HG03571 (cell line): ENCODE results near the gene RHOH.

Experiments used
- ATAC-seq: cut with Tn5 transposase; IDR thresholded peaks from one replicate; pipeline ENCODE4 v1.9.1; 2021; ENCODE audit not compliant: unreplicated experiment

The RHOH gene

GRCh38 chr4:40232610-40233009 lies 35.8 kb downstream of the RHOH start:
- no peak for ATAC-seq

DNA sequence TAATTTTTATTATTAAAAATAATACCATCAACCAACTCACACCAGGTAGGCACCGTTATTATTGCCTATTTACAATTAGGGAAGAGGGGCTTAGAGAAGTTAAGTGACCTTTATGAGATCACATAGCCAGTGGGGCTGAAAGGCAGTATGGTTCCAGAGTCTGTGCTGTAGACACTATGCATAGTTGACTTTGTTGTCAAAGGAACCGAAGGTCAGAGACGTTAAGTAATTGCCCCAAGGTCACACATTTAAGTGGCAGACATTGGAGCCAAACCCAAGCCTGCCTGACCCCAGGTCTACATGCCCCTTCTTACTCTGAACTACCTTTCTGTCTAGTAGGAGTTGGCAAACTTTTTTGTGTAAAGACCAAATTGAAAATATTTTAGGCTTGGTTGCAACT lies 36.4 kb downstream of the RHOH start:
- ATAC-seq, result no peak

- no peak for ATAC-seq
Measured at GRCh38 chr4:40234519-40235039, 37.7 kb downstream of the RHOH start.

- no peak for ATAC-seq
Measured at GRCh38 chr4:40238008-40238699, 41.3 kb downstream of the RHOH start.

- no peak for ATAC-seq
Measured at GRCh38 chr4:40238700-40239548, 42.1 kb downstream of the RHOH start.

DNA sequence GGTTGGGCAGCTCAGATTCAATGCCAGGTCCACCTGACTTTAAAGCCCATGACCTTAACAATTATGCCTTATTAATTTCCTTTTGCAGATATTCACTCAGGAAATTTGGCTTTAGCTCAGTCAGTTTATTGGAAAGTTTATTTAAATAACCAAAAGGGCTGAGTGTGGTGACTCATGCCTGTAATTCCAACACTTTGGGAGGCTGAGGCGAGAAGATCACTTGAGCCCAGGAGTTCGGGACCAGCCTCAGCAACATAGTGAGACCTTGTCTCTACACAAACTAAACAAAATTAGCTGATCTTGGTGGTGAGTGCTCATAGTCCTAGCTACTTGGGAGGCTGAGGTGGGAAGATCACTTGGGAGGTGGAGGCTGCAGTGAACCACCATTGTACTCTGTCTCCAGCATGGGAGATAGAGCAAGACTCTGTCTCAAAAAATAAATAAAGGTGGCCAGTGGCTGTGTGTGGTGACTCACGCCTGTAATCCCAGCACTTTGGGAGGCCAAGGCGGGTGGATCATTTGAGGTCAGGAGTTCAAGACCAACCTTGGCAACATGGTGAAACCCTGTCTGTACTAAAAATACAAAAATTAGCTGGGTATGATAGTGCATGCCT lies 43.3 kb downstream of the RHOH start:
- no peak for ATAC-seq

DNA sequence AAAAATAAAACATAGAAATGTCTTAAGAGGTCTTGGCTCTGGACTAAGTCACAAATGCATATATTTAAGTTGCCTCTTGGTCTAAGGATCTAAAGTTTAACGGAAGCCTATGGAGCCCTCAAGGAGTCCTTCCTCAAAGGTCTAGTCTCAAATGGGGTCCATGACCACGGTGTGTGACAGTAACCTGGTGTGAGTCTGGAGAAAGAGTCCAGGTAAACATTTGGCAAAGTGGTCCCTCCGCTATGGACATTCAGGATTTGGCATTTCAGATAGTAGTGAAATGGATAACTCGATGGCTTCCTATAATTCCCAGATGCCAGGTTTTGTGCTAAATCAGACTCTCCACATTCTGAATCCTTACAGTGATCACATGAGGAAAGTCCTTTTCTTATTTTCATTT lies 44.2 kb downstream of the RHOH start:
- no peak for ATAC-seq

GRCh38 chr4:40241941-40242340 lies 45.1 kb downstream of the RHOH start:
- no peak for ATAC-seq

DNA sequence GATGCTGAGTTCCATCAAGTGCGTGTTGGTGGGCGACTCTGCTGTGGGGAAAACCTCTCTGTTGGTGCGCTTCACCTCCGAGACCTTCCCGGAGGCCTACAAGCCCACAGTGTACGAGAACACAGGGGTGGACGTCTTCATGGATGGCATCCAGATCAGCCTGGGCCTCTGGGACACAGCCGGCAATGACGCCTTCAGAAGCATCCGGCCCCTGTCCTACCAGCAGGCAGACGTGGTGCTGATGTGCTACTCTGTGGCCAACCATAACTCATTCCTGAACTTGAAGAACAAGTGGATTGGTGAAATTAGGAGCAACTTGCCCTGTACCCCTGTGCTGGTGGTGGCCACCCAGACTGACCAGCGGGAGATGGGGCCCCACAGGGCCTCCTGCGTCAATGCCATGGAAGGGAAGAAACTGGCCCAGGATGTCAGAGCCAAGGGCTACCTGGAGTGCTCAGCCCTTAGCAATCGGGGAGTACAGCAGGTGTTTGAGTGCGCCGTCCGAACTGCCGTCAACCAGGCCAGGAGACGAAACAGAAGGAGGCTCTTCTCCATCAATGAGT lies 46.6 kb downstream of the RHOH start:
- ATAC-seq, result no peak

- no peak for ATAC-seq
Measured at GRCh38 chr4:40244606-40245005, 47.8 kb downstream of the RHOH start.

DNA sequence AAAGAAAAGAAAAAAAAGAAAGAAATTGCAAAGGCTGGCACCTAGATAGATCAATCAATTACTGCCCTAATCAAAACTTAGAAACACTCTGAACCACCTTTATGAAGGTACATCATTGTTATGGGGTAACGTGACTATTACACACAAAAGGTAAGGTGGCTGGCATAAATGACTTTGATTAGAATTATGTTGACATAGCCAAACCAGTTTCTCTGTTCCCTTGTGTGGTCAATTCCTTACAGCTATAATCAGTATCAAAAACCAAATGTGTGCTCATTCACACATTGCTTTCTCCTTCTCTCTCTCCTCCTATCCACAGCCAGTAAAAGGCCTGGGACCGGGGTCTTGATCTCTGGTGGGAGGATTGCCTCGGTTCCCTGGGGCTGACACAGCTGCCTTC lies 48.7 kb downstream of the RHOH start:
- ATAC-seq, result no peak

DNA sequence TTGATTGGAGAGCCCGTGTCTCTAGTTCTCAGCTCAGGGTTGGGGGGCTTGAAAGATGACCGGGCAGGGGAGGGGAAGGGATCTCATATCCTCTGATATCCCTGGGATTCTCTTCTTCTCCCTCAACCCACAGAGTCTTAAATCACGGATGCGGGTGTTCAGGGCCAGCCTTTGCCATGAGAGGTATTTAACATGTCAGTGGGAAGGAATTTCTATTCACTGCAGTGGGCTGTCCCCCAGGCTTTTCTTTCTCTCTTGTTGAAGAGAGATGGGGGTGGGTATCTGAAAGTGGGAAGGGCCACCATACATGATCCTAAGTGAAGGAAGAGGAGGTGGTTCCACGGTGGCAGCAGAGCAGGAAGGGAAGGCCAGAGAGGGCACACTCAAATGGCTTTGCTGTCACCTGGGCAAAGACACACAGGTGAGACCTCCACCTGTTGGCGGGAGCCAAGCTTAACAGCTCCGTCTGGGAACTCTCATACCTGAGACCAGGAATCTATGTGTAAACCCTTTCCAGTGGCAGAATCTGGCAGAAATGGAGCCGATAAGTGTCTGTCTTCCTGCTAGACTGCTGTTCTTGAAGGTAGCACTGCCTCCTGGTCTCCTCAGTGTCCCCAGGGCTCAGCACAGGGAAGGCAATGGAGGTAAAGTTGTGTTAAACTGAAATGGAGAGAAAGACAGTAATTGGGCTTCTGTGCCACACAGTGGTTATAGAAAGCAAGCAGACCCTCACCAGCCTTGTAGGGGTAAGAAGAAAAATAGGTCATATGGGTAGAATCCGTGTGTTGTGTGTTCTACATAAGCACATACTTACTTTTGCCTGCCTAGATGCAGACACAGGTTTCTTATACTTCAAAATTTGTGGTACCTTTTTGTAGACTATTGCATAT lies 49.4 kb downstream of the RHOH start:
- ATAC-seq, result no peak

GRCh38 chr4:40246938-40247337 lies 50.1 kb downstream of the RHOH start:
- ATAC-seq, result no peak

DNA sequence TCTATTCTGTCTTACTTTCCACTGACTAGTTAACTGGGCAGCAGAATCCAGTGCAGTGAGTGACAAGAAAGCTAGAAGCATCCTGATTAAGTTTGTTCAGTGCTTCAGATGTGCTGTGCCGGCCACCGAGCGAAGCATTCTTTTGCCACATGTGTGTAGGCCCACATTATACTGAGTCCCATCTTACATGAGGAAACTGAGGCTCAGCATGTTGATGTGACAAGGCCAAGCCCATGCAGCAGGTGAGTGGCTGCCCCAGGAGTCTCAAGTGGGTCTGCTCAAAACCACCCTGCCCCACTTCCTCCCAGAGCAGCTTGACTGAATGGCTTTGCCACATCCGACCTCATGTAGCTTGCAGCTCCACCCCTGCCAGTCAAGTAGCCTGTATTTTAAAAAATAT lies 50.5 kb downstream of the RHOH start:
- ATAC-seq, result no peak

GRCh38 chr4:40251366-40251765 lies 54.5 kb downstream of the RHOH start:
- no peak for ATAC-seq

- ATAC-seq, result no peak
Measured at GRCh38 chr4:40253906-40254305, 57.1 kb downstream of the RHOH start.

GRCh38 chr4:40254608-40255392 lies 58.0 kb downstream of the RHOH start:
- no peak for ATAC-seq

DNA sequence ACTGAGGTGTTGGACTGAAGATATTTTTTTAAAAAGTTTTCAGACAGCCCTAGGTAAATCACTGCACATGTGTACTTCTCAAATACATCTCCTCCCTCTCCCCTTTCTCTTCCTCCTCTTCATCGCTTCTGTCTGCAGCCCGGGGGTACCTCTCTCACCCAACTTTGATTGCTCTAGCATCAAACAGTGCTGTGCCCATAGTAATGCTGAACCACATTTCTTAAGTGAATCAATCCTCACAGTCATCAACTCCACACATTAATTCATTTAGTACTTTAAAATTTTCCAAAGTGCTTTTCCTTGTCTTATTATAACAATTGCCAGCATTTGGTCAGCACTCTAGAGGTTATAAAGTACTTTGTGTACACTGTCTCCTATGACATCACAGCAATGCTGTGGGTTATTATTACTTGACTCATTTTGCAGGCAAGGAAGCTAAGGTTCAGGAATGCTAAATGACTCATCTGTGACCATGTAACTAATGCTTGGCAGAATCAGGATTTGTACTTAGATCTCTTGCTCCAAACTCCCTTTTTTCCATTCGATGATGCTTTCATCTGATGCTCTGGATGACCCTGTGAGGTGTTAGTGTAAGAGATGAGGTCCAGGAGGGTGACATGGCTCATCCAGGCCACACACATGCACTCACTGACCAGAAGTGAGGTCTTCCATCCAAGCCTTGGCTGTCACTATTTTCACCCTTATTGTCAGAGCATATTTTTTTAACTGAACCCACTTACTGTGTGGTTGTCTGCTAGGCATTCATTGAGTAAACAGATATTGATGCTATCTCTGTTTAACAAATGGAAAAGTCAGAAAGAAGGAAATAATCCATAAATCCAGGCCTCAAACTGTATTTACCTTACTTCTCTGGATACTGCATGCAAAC lies 58.8 kb downstream of the RHOH start:
- ATAC-seq, result no peak

- no peak for ATAC-seq
Measured at GRCh38 chr4:40256329-40256728, 59.5 kb downstream of the RHOH start.
